ENCODE measurements around the gene FXR2. TPM values are rescaled to one million over a fixed set of nuclear protein-coding genes. Genes with fewer than 3 reads are reported as not detected.

The FXR2 gene
- total RNA-seq, 1 donor from 2014 or later: 108 TPM

- H3K27ac Mint-ChIP-seq (ENCODE audit: unreplicated experiment): no peak overlapping the region
- peak overlapping the region; percentile 9 for H3K4me3 Mint-ChIP-seq (ENCODE audit: unreplicated experiment)
- peak; percentile 90 for DNase-seq
Observed at GRCh38 chr17:7634384-7634783, 19.7 kb upstream of the FXR2 start.

GRCh38 chr17:7633093-7633492 is 18.4 kb upstream of the FXR2 start:
- H3K27me3 Mint-ChIP-seq (ENCODE audit: unreplicated experiment): no peaks in the 10 kb centered on the region
- no peak for DNase-seq
- no peak overlapping the region for H3K27ac Mint-ChIP-seq (ENCODE audit: unreplicated experiment)
- peaks cover 4% of the 10 kb centered on the region for H3K9me3 Mint-ChIP-seq (ENCODE audit: unreplicated experiment)
- no peak for TF ChIP-seq CTCF (IDR thresholded peaks at IDR 0.05; ENCODE audit: partially characterized antibody, unreplicated experiment)
- peaks cover 8% of the 10 kb centered on the region for H3K4me1 Mint-ChIP-seq (ENCODE audit: low read depth, unreplicated experiment)
- H3K36me3 Mint-ChIP-seq (ENCODE audit: unreplicated experiment): no peaks in the 10 kb centered on the region
- no peak overlapping the region for H3K4me3 Mint-ChIP-seq (ENCODE audit: unreplicated experiment)

More at GRCh38 chr17:7634384-7634783, 19.7 kb upstream of the FXR2 start:
- Mint-ChIP-seq H3K4me1 (ENCODE audit: low read depth, unreplicated experiment) (peaks cover 8% of the 10 kb centered on the region), H3K9me3 (ENCODE audit: unreplicated experiment) (peaks cover 4% of the 10 kb centered on the region), H3K36me3 (ENCODE audit: unreplicated experiment) (no peaks in the 10 kb centered on the region), H3K27me3 (ENCODE audit: unreplicated experiment) (no peaks in the 10 kb centered on the region)
- peak; percentile 57 for TF ChIP-seq CTCF (IDR thresholded peaks at IDR 0.05; ENCODE audit: partially characterized antibody, unreplicated experiment)

- peaks cover 8% of the 10 kb centered on the region for H3K4me1 Mint-ChIP-seq (ENCODE audit: low read depth, unreplicated experiment)
- H3K27me3 Mint-ChIP-seq (ENCODE audit: unreplicated experiment): no peaks in the 10 kb centered on the region
- TF ChIP-seq CTCF (IDR thresholded peaks at IDR 0.05; ENCODE audit: partially characterized antibody, unreplicated experiment): peak; percentile 54
- H3K27ac Mint-ChIP-seq (ENCODE audit: unreplicated experiment): no peak overlapping the region
- no peak overlapping the region for H3K4me3 Mint-ChIP-seq (ENCODE audit: unreplicated experiment)
- H3K9me3 Mint-ChIP-seq (ENCODE audit: unreplicated experiment): peaks cover 4% of the 10 kb centered on the region
- DNase-seq: no peak
- no peaks in the 10 kb centered on the region for H3K36me3 Mint-ChIP-seq (ENCODE audit: unreplicated experiment)
Observed at GRCh38 chr17:7632492-7632894, 17.8 kb upstream of the FXR2 start.

GRCh38 chr17:7631398-7632380 is 17.0 kb upstream of the FXR2 start:
- DNase-seq: no peak
- TF ChIP-seq CTCF (IDR thresholded peaks at IDR 0.05; ENCODE audit: partially characterized antibody, unreplicated experiment): no peak
- H3K9me3 Mint-ChIP-seq (ENCODE audit: unreplicated experiment): peaks cover 4% of the 10 kb centered on the region
- H3K36me3 Mint-ChIP-seq (ENCODE audit: unreplicated experiment): no peaks in the 10 kb centered on the region
- H3K27ac Mint-ChIP-seq (ENCODE audit: unreplicated experiment): no peak overlapping the region
- H3K4me1 Mint-ChIP-seq (ENCODE audit: low read depth, unreplicated experiment): peaks cover 10% of the 10 kb centered on the region
- no peaks in the 10 kb centered on the region for H3K27me3 Mint-ChIP-seq (ENCODE audit: unreplicated experiment)
- no peak overlapping the region for H3K4me3 Mint-ChIP-seq (ENCODE audit: unreplicated experiment)
